HEK293 (cell line): ENCODE data around the gene STMN1.
A peak's percentile ranks its signal among the peaks of the same experiment; 100 is the strongest.

ENCODE experiments used
- AEBP2 ChIP-seq: fragments of 450-650 bp; formaldehyde crosslinking; IDR thresholded peaks from 2 replicates; pipeline ENCODE4 v1.5.1; 2016; ENCODE audit warnings: missing biosample characterization, missing genetic modification characterization, borderline replicate concordance
- GLIS1 ChIP-seq: fragments of 450-650 bp; formaldehyde crosslinking; IDR thresholded peaks from 2 replicates; pipeline ENCODE4 v1.5.1; 2016; ENCODE audit warnings: missing biosample characterization, missing genetic modification characterization
- KLF10 ChIP-seq: fragments of 450-650 bp; IDR thresholded peaks from 2 replicates; pipeline ENCODE4 v1.5.1; 2018; ENCODE audit warnings: missing biosample characterization, mild to moderate bottlenecking, missing genetic modification characterization
- KLF7 ChIP-seq: fragments of 450-650 bp; formaldehyde crosslinking; IDR thresholded peaks from 2 replicates; pipeline ENCODE4 v1.5.1; 2016; ENCODE audit warnings: missing biosample characterization, missing genetic modification characterization, borderline replicate concordance
- KLF9 ChIP-seq: fragments of 450-650 bp; formaldehyde crosslinking; IDR thresholded peaks from 2 replicates; pipeline ENCODE4 v1.5.1; 2016; ENCODE audit warnings: missing biosample characterization, missing genetic modification characterization, low read depth
- REST ChIP-seq: fragments of 450-650 bp; formaldehyde crosslinking; IDR thresholded peaks from 2 replicates; pipeline ENCODE4 v1.5.1; 2016; ENCODE audit warnings: missing biosample characterization, missing genetic modification characterization
- SETDB1 ChIP-seq: IDR thresholded peaks from one replicate; pipeline ENCODE4 v1.6.1; 2017; ENCODE audit warnings: mild to moderate bottlenecking, low read length, moderate library complexity, mixed read lengths; ENCODE audit not compliant: insufficient read length
- YY2 ChIP-seq: fragments of 450-650 bp; formaldehyde crosslinking; IDR thresholded peaks from 2 replicates; pipeline ENCODE4 v1.5.1; 2016; ENCODE audit warnings: missing biosample characterization, missing genetic modification characterization
- ZFP41 ChIP-seq: fragments of 450-650 bp; formaldehyde crosslinking; IDR thresholded peaks from 2 replicates; pipeline ENCODE4 v1.5.1; 2016; ENCODE audit warnings: missing biosample characterization, missing genetic modification characterization, borderline replicate concordance
- ZIC2 ChIP-seq: fragments of 450-650 bp; formaldehyde crosslinking; IDR thresholded peaks from 2 replicates; pipeline ENCODE4 v1.5.1; 2016; ENCODE audit warnings: missing biosample characterization, missing genetic modification characterization
- ZNF202 ChIP-seq: fragments of 450-650 bp; formaldehyde crosslinking; IDR thresholded peaks from 2 replicates; pipeline ENCODE4 v1.5.1; 2016; ENCODE audit warnings: missing biosample characterization, missing genetic modification characterization, borderline replicate concordance
- ZNF211 ChIP-seq: fragments of 450-650 bp; formaldehyde crosslinking; IDR thresholded peaks from 2 replicates; pipeline ENCODE4 v1.5.1; 2016; ENCODE audit warnings: low read depth, missing biosample characterization, missing genetic modification characterization
- ZNF48 ChIP-seq: fragments of 450-650 bp; formaldehyde crosslinking; IDR thresholded peaks from 2 replicates; pipeline ENCODE4 v1.5.1; 2016; ENCODE audit warnings: missing biosample characterization, missing genetic modification characterization
- ZNF561 ChIP-seq: fragments of 450-650 bp; IDR thresholded peaks from 2 replicates; pipeline ENCODE4 v1.5.1; 2018; ENCODE audit warnings: missing biosample characterization, missing genetic modification characterization, borderline replicate concordance
- ZNF600 ChIP-seq: fragments of 450-650 bp; formaldehyde crosslinking; IDR thresholded peaks from 2 replicates; pipeline ENCODE4 v1.5.1; 2016; ENCODE audit warnings: missing biosample characterization, missing genetic modification characterization
- ZNF626 ChIP-seq: fragments of 450-650 bp; sonication (Bioruptor Pico); formaldehyde crosslinking; IDR thresholded peaks from 2 replicates; pipeline ENCODE4 v1.5.1; 2018; ENCODE audit warnings: missing biosample characterization, missing genetic modification characterization, inconsistent platforms
- ZNF629 ChIP-seq: fragments of 450-650 bp; formaldehyde crosslinking; IDR thresholded peaks from 2 replicates; pipeline ENCODE4 v1.5.1; 2017; ENCODE audit warnings: missing biosample characterization, missing genetic modification characterization
- ZNF658 ChIP-seq: fragments of 450-650 bp; formaldehyde crosslinking; IDR thresholded peaks from 2 replicates; pipeline ENCODE4; 2016; ENCODE audit warnings: missing biosample characterization, missing genetic modification characterization
- ZNF785 ChIP-seq: fragments of 450-650 bp; formaldehyde crosslinking; IDR thresholded peaks from 2 replicates; pipeline ENCODE4 v1.5.1; 2016; ENCODE audit warnings: missing biosample characterization, missing genetic modification characterization
- ZNF792 ChIP-seq: fragments of 450-650 bp; formaldehyde crosslinking; IDR thresholded peaks from 2 replicates; pipeline ENCODE4 v1.5.1; 2016; ENCODE audit warnings: missing biosample characterization, missing genetic modification characterization
- ZSCAN23 ChIP-seq: fragments of 450-650 bp; formaldehyde crosslinking; IDR thresholded peaks from 2 replicates; pipeline ENCODE4 v1.5.1; 2016; ENCODE audit warnings: missing biosample characterization, missing genetic modification characterization
- TF ChIP-seq, protein P1 (sequence below): fragments of 450-650 bp; formaldehyde crosslinking; IDR thresholded peaks from 2 replicates; pipeline ENCODE4 v1.5.1; 2016; ENCODE audit warnings: missing biosample characterization, missing genetic modification characterization
- TF ChIP-seq, protein P2 (sequence below): fragments of 450-650 bp; formaldehyde crosslinking; IDR thresholded peaks from 2 replicates; pipeline ENCODE4 v1.5.1; 2016; ENCODE audit warnings: missing biosample characterization, missing genetic modification characterization, borderline replicate concordance

The STMN1 gene

DNA sequence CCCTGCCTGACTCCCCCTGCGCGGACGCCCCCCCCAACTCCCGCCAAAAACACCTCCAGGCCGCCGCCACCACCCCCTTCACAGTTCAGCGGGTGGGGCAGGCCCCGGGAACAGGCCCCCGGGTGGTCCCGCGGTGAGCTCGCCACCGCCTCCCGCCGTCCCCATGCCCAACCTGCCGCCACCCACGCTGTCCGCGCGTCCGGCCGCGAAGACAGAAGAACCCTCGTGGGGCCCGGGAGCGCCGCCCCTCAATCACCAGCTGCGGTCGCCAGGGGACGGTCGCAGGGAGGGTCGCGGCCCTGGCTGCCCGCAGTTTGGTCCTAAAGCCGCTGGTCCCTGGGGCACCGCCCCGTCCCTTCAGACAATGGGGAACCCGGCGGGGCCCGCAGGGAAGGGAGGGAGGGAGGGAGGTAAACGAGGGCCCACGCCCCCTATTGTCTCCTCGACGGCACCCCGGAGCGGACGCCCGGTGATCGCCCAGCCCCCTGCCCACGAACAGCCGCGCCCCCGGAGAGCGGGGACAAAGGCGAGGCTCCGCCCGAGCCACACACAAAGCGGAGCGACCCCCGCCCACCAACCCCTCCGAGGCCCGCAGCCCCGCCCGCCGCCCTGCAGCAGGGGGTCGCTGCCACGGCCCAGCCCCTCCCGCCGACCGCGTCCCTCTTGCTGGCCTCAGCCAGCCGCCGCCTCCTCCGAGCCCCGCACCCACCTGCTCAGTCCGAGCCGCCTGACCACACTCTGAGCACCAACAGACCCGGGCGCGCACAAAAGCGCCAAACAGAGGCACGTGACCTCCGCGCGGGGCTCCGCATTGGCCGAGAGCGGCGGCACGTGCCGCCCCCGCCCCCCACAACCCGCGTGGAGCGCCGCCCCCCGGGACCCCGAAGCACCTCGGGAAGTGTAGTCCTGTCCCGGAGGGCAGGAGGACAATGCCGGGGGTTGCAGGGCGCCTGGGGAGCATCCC, at the start of gene STMN1 (continued):
- TF ChIP-seq ZNF626 = no peak
- TF ChIP-seq REST (tag by site-specific recombination) = no peak
- peak; percentile 48; the same call in 1 of the 2 replicates for TF ChIP-seq YY2 (tag by site-specific recombination)
- TF ChIP-seq ZNF561 = peak; percentile 83
- no peak for TF ChIP-seq ZNF211 (tag by site-specific recombination)
- no peak for TF ChIP-seq ZNF202
- TF ChIP-seq, protein P1, sequence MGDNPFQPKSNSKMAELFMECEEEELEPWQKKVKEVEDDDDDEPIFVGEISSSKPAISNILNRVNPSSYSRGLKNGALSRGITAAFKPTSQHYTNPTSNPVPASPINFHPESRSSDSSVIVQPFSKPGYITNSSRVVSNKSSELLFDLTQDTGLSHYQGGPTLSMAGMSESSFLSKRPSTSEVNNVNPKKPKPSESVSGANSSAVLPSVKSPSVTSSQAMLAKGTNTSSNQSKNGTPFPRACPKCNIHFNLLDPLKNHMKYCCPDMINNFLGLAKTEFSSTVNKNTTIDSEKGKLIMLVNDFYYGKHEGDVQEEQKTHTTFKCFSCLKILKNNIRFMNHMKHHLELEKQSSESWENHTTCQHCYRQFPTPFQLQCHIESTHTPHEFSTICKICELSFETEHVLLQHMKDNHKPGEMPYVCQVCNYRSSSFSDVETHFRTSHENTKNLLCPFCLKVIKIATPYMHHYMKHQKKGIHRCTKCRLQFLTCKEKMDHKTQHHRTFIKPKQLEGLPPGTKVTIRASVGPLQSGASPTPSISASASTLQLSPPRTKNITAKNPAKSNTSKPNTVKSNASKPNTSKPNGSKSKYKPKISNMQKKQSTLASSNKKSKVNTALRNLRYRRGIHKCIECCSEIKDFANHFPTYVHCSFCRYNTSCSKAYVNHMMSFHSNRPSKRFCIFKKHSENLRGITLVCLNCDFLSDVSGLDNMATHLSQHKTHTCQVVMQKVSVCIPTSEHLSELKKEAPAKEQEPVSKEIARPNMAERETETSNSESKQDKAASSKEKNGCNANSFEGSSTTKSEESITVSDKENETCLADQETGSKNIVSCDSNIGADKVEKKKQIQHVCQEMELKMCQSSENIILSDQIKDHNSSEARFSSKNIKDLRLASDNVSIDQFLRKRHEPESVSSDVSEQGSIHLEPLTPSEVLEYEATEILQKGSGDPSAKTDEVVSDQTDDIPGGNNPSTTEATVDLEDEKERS (tag by site-specific recombination) = no peak
- TF ChIP-seq SETDB1 = no peak
- no peak for TF ChIP-seq ZNF48
- 0 out of 2 replicates have a peak, but pooled peaks have one; percentile 18 for TF ChIP-seq ZNF629 (tag by site-specific recombination)
- no peak for TF ChIP-seq ZNF658 (tag by site-specific recombination)
- peak; percentile 80 for TF ChIP-seq KLF9 (tag by site-specific recombination)
- TF ChIP-seq ZIC2 (tag by site-specific recombination) = peak; percentile 93
- TF ChIP-seq, protein P2, sequence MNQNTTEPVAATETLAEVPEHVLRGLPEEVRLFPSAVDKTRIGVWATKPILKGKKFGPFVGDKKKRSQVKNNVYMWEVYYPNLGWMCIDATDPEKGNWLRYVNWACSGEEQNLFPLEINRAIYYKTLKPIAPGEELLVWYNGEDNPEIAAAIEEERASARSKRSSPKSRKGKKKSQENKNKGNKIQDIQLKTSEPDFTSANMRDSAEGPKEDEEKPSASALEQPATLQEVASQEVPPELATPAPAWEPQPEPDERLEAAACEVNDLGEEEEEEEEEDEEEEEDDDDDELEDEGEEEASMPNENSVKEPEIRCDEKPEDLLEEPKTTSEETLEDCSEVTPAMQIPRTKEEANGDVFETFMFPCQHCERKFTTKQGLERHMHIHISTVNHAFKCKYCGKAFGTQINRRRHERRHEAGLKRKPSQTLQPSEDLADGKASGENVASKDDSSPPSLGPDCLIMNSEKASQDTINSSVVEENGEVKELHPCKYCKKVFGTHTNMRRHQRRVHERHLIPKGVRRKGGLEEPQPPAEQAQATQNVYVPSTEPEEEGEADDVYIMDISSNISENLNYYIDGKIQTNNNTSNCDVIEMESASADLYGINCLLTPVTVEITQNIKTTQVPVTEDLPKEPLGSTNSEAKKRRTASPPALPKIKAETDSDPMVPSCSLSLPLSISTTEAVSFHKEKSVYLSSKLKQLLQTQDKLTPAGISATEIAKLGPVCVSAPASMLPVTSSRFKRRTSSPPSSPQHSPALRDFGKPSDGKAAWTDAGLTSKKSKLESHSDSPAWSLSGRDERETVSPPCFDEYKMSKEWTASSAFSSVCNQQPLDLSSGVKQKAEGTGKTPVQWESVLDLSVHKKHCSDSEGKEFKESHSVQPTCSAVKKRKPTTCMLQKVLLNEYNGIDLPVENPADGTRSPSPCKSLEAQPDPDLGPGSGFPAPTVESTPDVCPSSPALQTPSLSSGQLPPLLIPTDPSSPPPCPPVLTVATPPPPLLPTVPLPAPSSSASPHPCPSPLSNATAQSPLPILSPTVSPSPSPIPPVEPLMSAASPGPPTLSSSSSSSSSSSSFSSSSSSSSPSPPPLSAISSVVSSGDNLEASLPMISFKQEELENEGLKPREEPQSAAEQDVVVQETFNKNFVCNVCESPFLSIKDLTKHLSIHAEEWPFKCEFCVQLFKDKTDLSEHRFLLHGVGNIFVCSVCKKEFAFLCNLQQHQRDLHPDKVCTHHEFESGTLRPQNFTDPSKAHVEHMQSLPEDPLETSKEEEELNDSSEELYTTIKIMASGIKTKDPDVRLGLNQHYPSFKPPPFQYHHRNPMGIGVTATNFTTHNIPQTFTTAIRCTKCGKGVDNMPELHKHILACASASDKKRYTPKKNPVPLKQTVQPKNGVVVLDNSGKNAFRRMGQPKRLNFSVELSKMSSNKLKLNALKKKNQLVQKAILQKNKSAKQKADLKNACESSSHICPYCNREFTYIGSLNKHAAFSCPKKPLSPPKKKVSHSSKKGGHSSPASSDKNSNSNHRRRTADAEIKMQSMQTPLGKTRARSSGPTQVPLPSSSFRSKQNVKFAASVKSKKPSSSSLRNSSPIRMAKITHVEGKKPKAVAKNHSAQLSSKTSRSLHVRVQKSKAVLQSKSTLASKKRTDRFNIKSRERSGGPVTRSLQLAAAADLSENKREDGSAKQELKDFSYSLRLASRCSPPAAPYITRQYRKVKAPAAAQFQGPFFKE = no peak; the same call in 1 of the 2 replicates
- no peak for TF ChIP-seq AEBP2 (tag by site-specific recombination)
- TF ChIP-seq ZNF792 (tag by site-specific recombination) = no peak
- TF ChIP-seq ZSCAN23 (tag by site-specific recombination) = no peak
- peak; percentile 95 for TF ChIP-seq KLF10 (tag by site-specific recombination)
- peak; percentile 93 for TF ChIP-seq GLIS1
- peak; percentile 12; the same call in 1 of the 2 replicates for TF ChIP-seq ZNF785 (tag by site-specific recombination)
- TF ChIP-seq KLF7 (tag by site-specific recombination) = peak; percentile 83
- TF ChIP-seq ZNF600 (tag by site-specific recombination) = no peak
- TF ChIP-seq ZFP41 (tag by site-specific recombination) = no peak
